ENCODE measurements around the gene SFMBT2.

GRCh38 chr10:7315906-7316305 lies 94.9 kb downstream of the SFMBT2 start:
- TF ChIP-seq CTCF (IDR thresholded peaks at IDR 0.05) (no peak), POLR2A (IDR thresholded peaks at IDR 0.05) (no peak)

Measured in body of pancreas (tissue), 4 donors.